HepG2 (cell line): ENCODE data around the gene SDR39U1.

Source experiments
- ATF1 ChIP-seq: IDR thresholded peaks from 2 replicates; pipeline ENCODE4 v1.6.1; 2016; ENCODE audit warnings: mild to moderate bottlenecking, control low read depth
- FOXA1 ChIP-seq, 2 experiments: fragments of 450-650 bp in 1 of 2; sonication (generic) in 1 of 2; formaldehyde crosslinking in 1 of 2; IDR thresholded peaks; 2 replicates each; pipeline versions ENCODE4 v1.4.0 to v1.6.1; 2016 to 2020; ENCODE audit warnings: missing genetic modification reagents in 1 of 2
- HNRNPLL ChIP-seq: fragments of 200-400 bp; formaldehyde crosslinking; IDR thresholded peaks from 2 replicates; pipeline ENCODE4 v1.6.1; 2017; ENCODE audit warnings: mild to moderate bottlenecking, low read depth, low read length; ENCODE audit not compliant: poor library complexity, severe bottlenecking
- NFE2L2 ChIP-seq: fragments of 150-350 bp; IDR thresholded peaks from 2 replicates; pipeline ENCODE4 v1.6.1; 2014; ENCODE audit warnings: low read length
- POLR2A ChIP-seq, 2 experiments: IDR thresholded peaks; 2 replicates each; pipeline ENCODE4 v1.6.1; 2011; ENCODE audit warnings: low read depth in 2 of 2, low read length in 2 of 2, mild to moderate bottlenecking in 1 of 2, moderate library complexity in 1 of 2; ENCODE audit not compliant: insufficient read depth in 1 of 2
- ZFX ChIP-seq: sonication (generic); formaldehyde crosslinking; IDR thresholded peaks from 2 replicates; pipeline ENCODE4 v1.4.0; 2020; ENCODE audit warnings: mild to moderate bottlenecking, low read depth, missing genetic modification reagents, moderate library complexity
- TF ChIP-seq, protein P1 (sequence below): sonication (generic); formaldehyde crosslinking; IDR thresholded peaks from 2 replicates; pipeline ENCODE4 v1.5.0; 2020; ENCODE audit warnings: mild to moderate bottlenecking, missing genetic modification reagents, moderate library complexity

DNA sequence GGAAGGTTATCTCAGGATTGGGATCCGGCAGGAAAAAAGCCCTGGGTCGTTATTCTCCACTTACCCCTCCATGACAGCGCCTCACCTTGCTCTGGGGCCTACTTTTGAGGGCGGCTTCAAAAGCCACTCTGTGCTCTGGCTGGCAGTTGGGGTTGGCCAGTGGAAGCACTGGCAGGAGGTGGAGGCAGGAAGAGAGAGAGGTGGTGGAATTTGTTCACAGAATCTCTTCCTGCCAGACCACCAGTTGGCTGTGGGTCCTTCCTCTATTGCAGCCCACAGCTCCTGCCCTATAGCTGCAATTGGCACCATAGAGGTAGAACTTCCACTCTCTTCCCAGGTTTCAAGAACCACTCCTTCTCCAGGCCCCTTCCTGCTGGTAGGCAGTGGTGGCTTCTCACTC lies 32.7 kb upstream of the SDR39U1 start:
- TF ChIP-seq POLR2A (IDR thresholded peaks at IDR 0.05; ENCODE audit: insufficient read depth in 1 of 2, low read depth in 2 of 2, low read length in 2 of 2), result no peak
- TF ChIP-seq NFE2L2, result no peak
- no peak for TF ChIP-seq FOXA1 (IDR thresholded peaks at IDR 0.05)
- TF ChIP-seq FOXA1 (CRISPR knock-in tag; IDR thresholded peaks at IDR 0.05), result no peak
- TF ChIP-seq, protein P1, sequence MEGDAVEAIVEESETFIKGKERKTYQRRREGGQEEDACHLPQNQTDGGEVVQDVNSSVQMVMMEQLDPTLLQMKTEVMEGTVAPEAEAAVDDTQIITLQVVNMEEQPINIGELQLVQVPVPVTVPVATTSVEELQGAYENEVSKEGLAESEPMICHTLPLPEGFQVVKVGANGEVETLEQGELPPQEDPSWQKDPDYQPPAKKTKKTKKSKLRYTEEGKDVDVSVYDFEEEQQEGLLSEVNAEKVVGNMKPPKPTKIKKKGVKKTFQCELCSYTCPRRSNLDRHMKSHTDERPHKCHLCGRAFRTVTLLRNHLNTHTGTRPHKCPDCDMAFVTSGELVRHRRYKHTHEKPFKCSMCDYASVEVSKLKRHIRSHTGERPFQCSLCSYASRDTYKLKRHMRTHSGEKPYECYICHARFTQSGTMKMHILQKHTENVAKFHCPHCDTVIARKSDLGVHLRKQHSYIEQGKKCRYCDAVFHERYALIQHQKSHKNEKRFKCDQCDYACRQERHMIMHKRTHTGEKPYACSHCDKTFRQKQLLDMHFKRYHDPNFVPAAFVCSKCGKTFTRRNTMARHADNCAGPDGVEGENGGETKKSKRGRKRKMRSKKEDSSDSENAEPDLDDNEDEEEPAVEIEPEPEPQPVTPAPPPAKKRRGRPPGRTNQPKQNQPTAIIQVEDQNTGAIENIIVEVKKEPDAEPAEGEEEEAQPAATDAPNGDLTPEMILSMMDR (CRISPR knock-in tag), result no peak
- no peak for TF ChIP-seq ZFX (CRISPR knock-in tag)
- TF ChIP-seq HNRNPLL, result no peak
- no peak for TF ChIP-seq ATF1 (CRISPR knock-in tag)
